Glomerular visceral epithelial cell (primary cell): ENCODE data around the gene TTC34.
"Not testable (repeated sequence)": the region's sequence is repeated elsewhere in the genome, so short reads cannot be mapped to it uniquely, and the experiment has no call there.

Experiments
- DNase-seq: peaks from one replicate; pipeline ENCODE4 v3.0.0-alpha.2; 2016; ENCODE audit errors: extremely low spot score

The TTC34 gene

GRCh38 chr1:2676726-2677125, 124.8 kb downstream of the TTC34 start:
- not testable (repeated sequence) for DNase-seq

DNA sequence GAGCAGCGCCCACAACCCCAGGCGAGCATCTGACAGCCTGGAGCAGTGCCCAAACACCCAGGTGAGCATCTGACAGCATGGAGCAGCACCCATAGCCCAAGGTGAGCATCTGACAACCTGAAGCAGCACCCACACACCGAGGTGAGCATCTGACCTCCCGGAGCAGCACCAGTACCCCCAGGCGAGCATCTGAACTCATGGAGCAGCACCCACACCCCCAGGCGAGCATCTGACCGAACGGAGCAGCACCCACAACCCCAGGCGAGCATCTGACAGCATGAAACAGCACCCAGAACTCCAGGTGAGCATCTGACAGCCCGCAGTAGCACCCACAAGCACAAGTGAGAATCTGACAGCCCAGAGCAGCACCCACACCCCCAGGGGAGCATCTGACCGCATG, 129.8 kb downstream of the TTC34 start:
- not testable (repeated sequence) for DNase-seq

DNA sequence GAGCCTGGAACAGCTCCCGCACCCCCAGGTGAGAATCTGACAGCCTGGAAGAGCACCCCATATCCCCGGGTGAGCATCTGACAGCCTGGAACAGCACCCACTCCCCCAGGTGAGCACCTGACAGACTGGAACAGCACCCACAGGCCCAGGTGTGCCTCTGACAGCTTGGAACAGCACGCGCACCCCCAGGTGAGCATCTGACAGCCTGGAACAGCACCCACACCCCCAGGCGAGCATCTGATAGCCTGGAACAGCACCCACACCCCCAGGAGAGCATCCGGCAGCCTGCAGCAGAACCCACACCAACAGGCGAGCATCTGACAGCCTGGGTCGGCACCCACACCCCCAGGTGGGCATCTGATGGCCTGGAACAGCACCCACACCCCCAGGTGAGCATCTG, 141.7 kb downstream of the TTC34 start:
- DNase-seq, result not testable (repeated sequence)

DNA sequence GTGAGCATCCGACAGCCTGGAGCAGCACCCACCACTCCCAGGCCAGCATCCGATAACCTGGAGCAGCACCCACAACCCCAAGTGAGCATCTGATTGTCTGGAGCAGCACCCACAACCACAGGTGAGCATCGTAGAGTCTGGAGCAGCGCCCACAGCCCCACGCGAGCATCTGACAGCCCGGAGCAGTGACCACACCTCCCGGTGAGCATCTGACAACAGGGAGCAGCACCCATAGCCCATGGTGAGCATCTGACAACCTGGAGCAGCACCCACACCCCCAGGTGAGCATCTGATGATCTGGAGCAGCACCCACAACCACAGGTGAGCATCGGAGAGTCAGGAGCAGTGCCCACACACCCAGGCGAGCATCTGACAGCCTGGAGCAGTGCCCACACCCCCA, 143.6 kb downstream of the TTC34 start:
- not testable (repeated sequence) for DNase-seq

DNA sequence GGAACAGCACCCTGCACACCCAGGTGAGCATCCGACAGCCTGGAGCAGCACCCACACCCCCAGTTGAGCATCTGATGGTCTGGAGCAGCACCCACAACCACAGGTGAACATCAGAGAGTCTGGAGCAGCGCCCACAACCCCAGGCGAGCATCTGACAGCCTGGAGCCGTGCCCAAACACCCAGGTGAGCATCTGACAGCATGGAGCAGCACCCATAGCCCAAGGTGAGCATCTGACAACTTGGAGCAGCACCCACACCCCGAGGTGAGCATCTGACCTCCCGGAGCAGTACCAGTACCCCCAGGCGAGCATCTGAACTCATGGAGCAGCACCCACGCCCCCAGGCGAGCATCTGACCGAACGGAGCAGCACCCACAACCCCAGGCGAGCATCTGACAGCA, 144.4 kb downstream of the TTC34 start:
- not testable (repeated sequence) for DNase-seq

DNA sequence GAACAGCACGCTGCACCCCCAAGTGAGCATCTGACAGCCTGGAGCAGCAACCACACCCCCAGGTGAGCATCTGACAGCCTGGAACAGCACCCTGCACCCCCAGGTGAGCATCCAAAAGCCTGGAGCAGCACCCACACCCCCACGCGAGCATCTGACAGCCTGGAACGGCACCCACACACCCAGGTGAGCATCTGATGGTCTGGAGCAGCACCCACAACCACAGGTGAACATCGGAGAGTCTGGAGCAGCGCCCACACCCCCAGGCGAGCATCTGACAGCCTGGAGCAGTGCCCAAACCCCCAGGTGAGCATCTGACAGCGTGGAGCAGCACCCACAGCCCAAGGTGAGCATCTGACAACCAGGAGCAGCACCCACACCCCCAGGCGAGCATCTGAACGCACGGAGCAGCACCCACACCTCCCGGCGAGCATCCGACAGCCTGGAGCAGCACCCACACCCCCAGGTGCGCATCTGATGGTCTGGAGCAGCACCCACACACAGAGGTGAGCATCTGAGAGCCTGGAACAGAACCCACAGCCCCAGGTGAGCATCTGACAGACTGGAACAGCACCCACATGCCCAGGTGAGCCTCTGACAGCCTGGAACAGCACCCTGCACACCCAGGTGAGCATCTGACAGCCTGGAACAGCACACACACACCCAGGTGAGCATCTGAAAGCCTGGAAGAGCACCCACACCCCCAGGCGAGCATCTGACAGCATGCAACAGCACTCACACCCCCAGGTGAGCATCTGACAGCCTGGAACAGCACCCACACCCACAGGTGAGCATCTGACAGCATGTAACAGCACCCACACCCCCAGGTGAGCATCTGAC, 145.7 kb downstream of the TTC34 start:
- not testable (repeated sequence) for DNase-seq

DNA sequence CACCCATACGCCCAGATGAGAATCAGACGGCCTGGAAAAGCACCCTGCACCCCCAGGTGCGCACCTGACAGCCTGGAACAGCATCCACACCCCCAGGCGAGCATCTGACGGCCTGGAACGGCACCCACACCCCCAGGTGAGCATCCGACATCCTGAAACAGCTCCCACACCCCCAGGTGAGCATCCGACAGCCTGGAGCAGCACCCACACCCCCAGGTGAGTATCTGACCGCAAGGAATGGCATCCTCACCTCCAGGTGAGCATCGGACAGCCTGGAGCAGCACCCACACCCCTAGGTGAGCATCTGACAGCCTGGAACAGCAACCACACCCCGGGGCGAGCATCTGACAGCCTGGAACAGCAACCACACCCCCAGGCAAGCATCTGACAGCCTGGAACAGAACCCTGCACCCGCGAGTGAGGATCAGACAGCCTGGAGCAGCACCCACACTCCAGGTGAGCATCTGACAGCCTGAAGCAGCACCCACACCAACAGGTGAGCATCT, 147.0 kb downstream of the TTC34 start:
- not testable (repeated sequence) for DNase-seq

GRCh38 chr1:2653741-2654442, 147.6 kb downstream of the TTC34 start:
- not testable (repeated sequence) for DNase-seq

GRCh38 chr1:2652926-2653571, 148.4 kb downstream of the TTC34 start:
- DNase-seq, result not testable (repeated sequence)

- not testable (repeated sequence) for DNase-seq
Measured at GRCh38 chr1:2652152-2652925, 149.2 kb downstream of the TTC34 start.

DNA sequence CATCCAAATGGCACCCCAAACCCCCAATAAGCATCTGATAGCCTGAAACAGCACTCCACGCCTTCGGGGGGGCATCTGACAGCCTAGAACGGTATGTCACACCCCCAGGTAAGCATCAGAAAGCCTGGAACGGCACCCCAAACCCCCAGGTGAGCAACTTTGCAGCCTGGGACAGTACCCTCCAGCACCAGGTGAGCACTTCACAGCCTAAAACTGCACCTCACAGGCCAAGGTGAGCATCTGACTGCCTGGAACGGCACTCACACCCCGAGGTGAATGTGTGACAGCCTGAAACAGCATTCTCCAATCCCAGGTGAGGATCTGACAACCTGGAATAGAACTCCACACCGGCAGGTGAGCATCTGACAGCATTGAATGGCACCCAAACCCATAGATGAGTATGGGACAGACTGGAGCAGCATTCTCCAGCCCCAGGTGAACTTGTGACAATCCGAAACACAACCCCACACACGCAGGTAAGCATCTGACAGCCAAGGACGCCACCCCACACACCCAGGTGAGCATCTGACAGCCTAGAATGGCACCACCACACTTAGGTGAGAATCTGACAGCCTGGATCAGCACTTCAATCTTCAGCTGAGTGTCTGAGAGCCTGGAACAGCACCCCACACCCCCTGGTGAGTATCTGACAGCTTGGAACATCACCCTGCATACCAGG, 150.4 kb downstream of the TTC34 start:
- DNase-seq, result no peak

- DNase-seq, result no peak
Measured at GRCh38 chr1:2646837-2647236, 154.7 kb downstream of the TTC34 start.

GRCh38 chr1:2645776-2646175, 155.7 kb downstream of the TTC34 start:
- no peak for DNase-seq

DNA sequence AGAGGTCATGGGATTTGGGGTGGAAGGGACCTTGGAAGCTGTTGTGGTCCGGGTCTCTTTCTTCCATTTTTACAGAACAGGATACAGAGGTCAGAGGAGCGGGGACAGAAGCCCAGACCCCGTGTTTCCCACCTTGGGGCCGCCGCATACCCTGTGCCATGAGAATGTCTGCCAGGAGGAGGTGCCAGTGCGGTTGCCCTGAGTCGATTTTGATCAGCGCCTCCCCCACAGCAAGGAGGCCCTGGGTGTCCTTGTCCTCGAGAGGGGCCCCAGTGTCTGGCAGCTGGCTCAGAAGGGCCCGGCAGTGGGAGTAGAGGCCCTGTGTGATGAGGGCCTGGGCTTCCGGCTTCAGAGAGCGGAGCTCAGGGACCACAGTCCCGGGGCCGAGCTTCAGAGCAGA, 156.3 kb downstream of the TTC34 start:
- DNase-seq, result no peak

GRCh38 chr1:2644591-2645101, 156.8 kb downstream of the TTC34 start:
- DNase-seq, result no peak

- DNase-seq, result no peak
Measured at GRCh38 chr1:2644171-2644570, 157.3 kb downstream of the TTC34 start.

GRCh38 chr1:2643414-2644077, 157.9 kb downstream of the TTC34 start:
- no peak for DNase-seq

DNA sequence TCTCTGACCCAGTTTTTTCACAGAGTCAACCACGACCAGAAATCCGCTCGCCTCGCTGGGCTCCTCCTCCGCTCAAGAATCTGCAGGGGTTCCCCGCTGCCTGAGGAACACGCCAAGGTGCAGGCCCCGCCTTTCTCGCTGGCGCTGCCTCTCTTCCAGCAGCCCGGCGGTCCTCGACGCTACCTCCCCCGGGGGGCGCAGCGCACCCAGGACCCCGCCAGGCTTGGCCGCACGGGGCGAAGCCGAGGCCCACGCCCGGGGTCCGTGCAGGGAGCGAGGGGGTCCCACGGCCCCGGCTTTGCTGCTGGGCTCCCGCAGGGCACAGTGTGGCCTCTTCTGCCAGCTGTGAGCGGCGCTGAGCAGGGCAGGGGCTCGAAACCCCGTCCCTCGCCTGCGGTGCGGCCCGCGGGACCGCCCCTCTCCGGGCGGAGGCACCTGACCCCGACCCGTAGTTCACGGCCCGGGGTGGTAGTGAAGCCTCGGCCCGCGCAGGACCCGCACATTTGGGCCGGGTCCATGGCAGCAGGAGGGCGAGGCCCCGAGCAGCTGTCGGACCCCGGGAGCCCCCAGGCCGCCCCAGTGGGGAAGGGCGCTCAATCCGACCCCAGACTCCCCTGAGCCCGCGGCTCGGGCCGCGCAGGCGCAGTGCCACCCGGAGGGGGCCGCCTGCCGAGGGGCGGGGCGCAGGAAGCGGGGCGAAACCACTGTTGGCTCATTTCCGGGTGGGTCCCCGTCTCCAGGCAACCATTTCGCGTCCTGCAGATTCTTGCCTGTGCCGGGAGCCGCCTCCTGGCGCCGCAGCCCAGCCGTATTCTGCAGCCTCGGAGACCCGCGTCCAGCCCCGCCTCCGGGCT, 158.7 kb downstream of the TTC34 start:
- peak; percentile 90 for DNase-seq

- no peak for DNase-seq
Measured at GRCh38 chr1:2642131-2642559, 159.3 kb downstream of the TTC34 start.
